Progenitor cell of endocrine pancreas (in vitro differentiated cells): ENCODE results near the gene RAD51B. TPM values are rescaled to one million over a fixed set of nuclear protein-coding genes. Genes with fewer than 3 reads are reported as not detected.

Source experiments
- DNase-seq: peaks from one replicate; pipeline ENCODE4 v3.0.0; 2021; ENCODE audit warnings: low spot score; ENCODE audit not compliant: unreplicated experiment
- H3K27ac Mint-ChIP-seq: 2 replicates; pipeline ENCODE4 v1.8.0; 2021; ENCODE audit warnings: mild to moderate bottlenecking, moderate library complexity, mixed read lengths
- H3K27me3 Mint-ChIP-seq: 2 replicates; pipeline ENCODE4 v1.8.0; 2021; ENCODE audit warnings: mixed read lengths
- H3K36me3 Mint-ChIP-seq: 2 replicates; pipeline ENCODE4 v1.8.0; 2022; ENCODE audit warnings: mixed read lengths; ENCODE audit not compliant: insufficient read depth
- H3K4me1 Mint-ChIP-seq: 2 replicates; pipeline ENCODE4 v1.8.0; 2021; ENCODE audit warnings: low read depth, mixed read lengths
- H3K4me3 Mint-ChIP-seq: 2 replicates; pipeline ENCODE4 v1.8.0; 2021; ENCODE audit warnings: low read depth, mild to moderate bottlenecking, moderate library complexity, mixed read lengths
- H3K9me3 Mint-ChIP-seq: 2 replicates; pipeline ENCODE4 v1.8.0; 2021; ENCODE audit warnings: low read depth, mixed read lengths
- CTCF ChIP-seq: fragments of 200-600 bp; sonication (generic); IDR thresholded peaks from one replicate; pipeline ENCODE4 v1.5.0; 2021; ENCODE audit warnings: antibody characterized with exemption, mild to moderate bottlenecking; ENCODE audit not compliant: unreplicated experiment
- total RNA-seq: library from RNA; stranded (reverse); gene quantifications from 2 replicates; pipeline ENCODE4 v1.2.1, GENCODE V29; 2021

RAD51B gene
- total RNA-seq, 1 donor from 2014 or later, result 24.7 TPM

GRCh38 chr14:68306265-68306933 lies 486.8 kb downstream of the RAD51B start:
- Mint-ChIP-seq H3K27me3 (no peaks in the 10 kb centered on the region), H3K9me3 (peaks cover 11% of the 10 kb centered on the region), H3K27ac (peak overlapping the region; percentile 93), H3K4me3 (peak overlapping the region; percentile 4), H3K36me3 (peaks cover 10% of the 10 kb centered on the region), H3K4me1 (peaks cover 41% of the 10 kb centered on the region)
- no peak for TF ChIP-seq CTCF
- no peak for DNase-seq

- TF ChIP-seq CTCF, result no peak
- peak; percentile 33 for DNase-seq
- peak overlapping the region; percentile 20 for H3K4me3 Mint-ChIP-seq
- H3K27ac Mint-ChIP-seq, result peak overlapping the region; percentile 93
- H3K9me3 Mint-ChIP-seq, result peaks cover 7% of the 10 kb centered on the region
- peaks cover 45% of the 10 kb centered on the region for H3K4me1 Mint-ChIP-seq
- no peaks in the 10 kb centered on the region for H3K27me3 Mint-ChIP-seq
- H3K36me3 Mint-ChIP-seq, result peaks cover 7% of the 10 kb centered on the region
These were observed 487.6 kb downstream of the RAD51B start for GRCh38 chr14:68306934-68307789.

GRCh38 chr14:68307790-68308168 lies 488.2 kb downstream of the RAD51B start:
- peaks cover 50% of the 10 kb centered on the region for H3K4me1 Mint-ChIP-seq

GRCh38 chr14:68308726-68309520 lies 489.3 kb downstream of the RAD51B start:
- no peaks in the 10 kb centered on the region for H3K27me3 Mint-ChIP-seq
- no peaks in the 10 kb centered on the region for H3K36me3 Mint-ChIP-seq
- peak overlapping the region; percentile 10 for H3K4me3 Mint-ChIP-seq
- no peaks in the 10 kb centered on the region for H3K9me3 Mint-ChIP-seq
- no peak for DNase-seq
- no peak for TF ChIP-seq CTCF
- peaks cover 58% of the 10 kb centered on the region for H3K4me1 Mint-ChIP-seq
- H3K27ac Mint-ChIP-seq, result peak overlapping the region; percentile 95

More at GRCh38 chr14:68307790-68308168, 488.2 kb downstream of the RAD51B start:
- no peak for TF ChIP-seq CTCF
- Mint-ChIP-seq H3K27ac (peak overlapping the region; percentile 93), H3K27me3 (no peaks in the 10 kb centered on the region), H3K9me3 (peaks cover 4% of the 10 kb centered on the region), H3K4me3 (no peak overlapping the region), H3K36me3 (peaks cover 3% of the 10 kb centered on the region)
- DNase-seq, result no peak

GRCh38 chr14:68309616-68310015 lies 490.0 kb downstream of the RAD51B start:
- peaks cover 62% of the 10 kb centered on the region for H3K4me1 Mint-ChIP-seq
- H3K27ac Mint-ChIP-seq, result no peak overlapping the region
- DNase-seq, result no peak
- H3K4me3 Mint-ChIP-seq, result no peak overlapping the region
- TF ChIP-seq CTCF, result no peak
- no peaks in the 10 kb centered on the region for H3K36me3 Mint-ChIP-seq
- no peaks in the 10 kb centered on the region for H3K27me3 Mint-ChIP-seq
- no peaks in the 10 kb centered on the region for H3K9me3 Mint-ChIP-seq
